ENCODE results near the gene ZBTB18.

Gene ZBTB18

DNA sequence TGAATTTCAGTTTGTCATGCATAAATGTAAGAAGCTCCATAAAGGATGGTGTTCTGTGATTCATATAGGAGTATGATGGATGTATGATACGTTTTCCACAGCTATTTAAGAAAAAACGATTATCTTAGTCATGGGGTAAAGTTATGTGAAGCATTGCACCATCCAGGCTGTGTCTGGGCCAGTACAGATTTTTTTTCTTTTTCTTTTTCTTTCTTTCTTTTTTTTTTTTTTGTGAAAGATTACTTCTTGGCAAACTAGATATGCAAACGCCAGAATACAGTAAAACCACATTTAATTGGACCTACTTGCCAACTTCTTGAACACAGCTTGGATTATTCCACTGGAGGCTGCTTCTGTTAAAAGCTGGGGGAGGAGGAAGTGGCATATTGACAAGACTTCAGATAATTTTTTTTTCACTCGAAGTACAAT, 14.9 kb downstream of the ZBTB18 start:
- POLR2A ChIA-PET, result interaction anchor here (0.6 to 0.9 kb wide), 2 partner anchors 8 to 11 kb away, joined by 4 to 5 read pairs; no protein-coding TSS in a partner anchor
- Histone ChIP-seq H3K27ac (ENCODE audit: insufficient read depth in 1 of 2, low read depth in 1 of 2, low read length in 2 of 2, poor library complexity in 1 of 2, severe bottlenecking in 2 of 2) (no peak overlapping the region), H3K27me3 (replicated peaks in 2 of 5; ENCODE audit: control insufficient read depth in 4 of 5, insufficient read depth in 5 of 5, low read length in 4 of 5) (no peaks in the 10 kb centered on the region), H3K4me3 (ENCODE audit: control insufficient read depth in 1 of 7, extremely low read depth in 1 of 7, insufficient read depth in 4 of 7, low read depth in 2 of 7, low read length in 6 of 7) (no peak overlapping the region), H3K9me3 (ENCODE audit: control extremely low read depth in 1 of 5, control insufficient read depth in 4 of 5, insufficient read depth in 2 of 5, low read depth in 1 of 5, low read length in 4 of 5) (no peaks in the 10 kb centered on the region), H3K4me1 (ENCODE audit: control extremely low read depth in 1 of 4, control insufficient read depth in 4 of 4, insufficient read depth in 4 of 4, low read length in 3 of 4) (peaks cover 0 to 5% (median 0%) of the 10 kb centered on the region in 4 experiments), H3K36me3 (ENCODE audit: control insufficient read depth in 4 of 4, insufficient read depth in 4 of 4, low read length in 3 of 4) (no peaks in the 10 kb centered on the region)
- 100% methylated on average over 1 of the region's 4 CpGs for WGBS (ENCODE audit: insufficient coverage)
- CTCF ChIA-PET, result interaction anchor here (1.0 to 2.0 kb wide), 5 partner anchors 11 to 23 kb away, joined by 3 to 8 read pairs (median 3); partner anchors contain the start of gene ZBTB18
- peak in 2 of 3 donors; percentile 33 to 46 for DNase-seq

GRCh38 chr1:244066954-244067716, 16.1 kb downstream of the ZBTB18 start:
- Histone ChIP-seq H3K4me3 (ENCODE audit: control insufficient read depth in 1 of 7, extremely low read depth in 1 of 7, insufficient read depth in 4 of 7, low read depth in 2 of 7, low read length in 6 of 7) (no peak overlapping the region), H3K9me3 (ENCODE audit: control extremely low read depth in 1 of 5, control insufficient read depth in 4 of 5, insufficient read depth in 2 of 5, low read depth in 1 of 5, low read length in 4 of 5) (no peaks in the 10 kb centered on the region), H3K27ac (ENCODE audit: insufficient read depth in 1 of 2, low read depth in 1 of 2, low read length in 2 of 2, poor library complexity in 1 of 2, severe bottlenecking in 2 of 2) (no peak overlapping the region), H3K4me1 (ENCODE audit: control extremely low read depth in 1 of 4, control insufficient read depth in 4 of 4, insufficient read depth in 4 of 4, low read length in 3 of 4) (peaks cover 0 to 5% (median 0%) of the 10 kb centered on the region in 4 experiments), H3K27me3 (replicated peaks in 2 of 5; ENCODE audit: control insufficient read depth in 4 of 5, insufficient read depth in 5 of 5, low read length in 4 of 5) (no peaks in the 10 kb centered on the region), H3K36me3 (ENCODE audit: control insufficient read depth in 4 of 4, insufficient read depth in 4 of 4, low read length in 3 of 4) (no peaks in the 10 kb centered on the region)
- ChIA-PET CTCF (interaction anchor here (0.6 to 1.2 kb wide), 2 partner anchors 12 to 151 kb away, joined by 3 read pairs; no protein-coding TSS in a partner anchor), POLR2A (no interaction called here)
- WGBS (ENCODE audit: insufficient coverage), result 94% methylated on average over 22 of the region's 26 CpGs
- DNase-seq, result no peak

GRCh38 chr1:244067893-244068292, 16.8 kb downstream of the ZBTB18 start:
- H3K4me3 ChIP-seq (ENCODE audit: control insufficient read depth in 1 of 7, extremely low read depth in 1 of 7, insufficient read depth in 4 of 7, low read depth in 2 of 7, low read length in 6 of 7), result no peak overlapping the region
- no CpG with 5 or more reads among the region's 4 CpGs for WGBS (ENCODE audit: insufficient coverage)
- CTCF ChIA-PET, result interaction anchor here (0.6 kb wide), 1 partner anchor 152 kb away, joined by 3 read pairs; no protein-coding TSS in a partner anchor

GRCh38 chr1:244068567-244068966, 17.5 kb downstream of the ZBTB18 start:
- DNase-seq, result no peak

More at GRCh38 chr1:244067893-244068292, 16.8 kb downstream of the ZBTB18 start:
- Histone ChIP-seq H3K4me1 (ENCODE audit: control extremely low read depth in 1 of 4, control insufficient read depth in 4 of 4, insufficient read depth in 4 of 4, low read length in 3 of 4) (peaks cover 0 to 5% (median 0%) of the 10 kb centered on the region in 4 experiments), H3K9me3 (ENCODE audit: control extremely low read depth in 1 of 5, control insufficient read depth in 4 of 5, insufficient read depth in 2 of 5, low read depth in 1 of 5, low read length in 4 of 5) (no peaks in the 10 kb centered on the region), H3K36me3 (ENCODE audit: control insufficient read depth in 4 of 4, insufficient read depth in 4 of 4, low read length in 3 of 4) (no peaks in the 10 kb centered on the region), H3K27me3 (replicated peaks in 2 of 5; ENCODE audit: control insufficient read depth in 4 of 5, insufficient read depth in 5 of 5, low read length in 4 of 5) (no peaks in the 10 kb centered on the region), H3K27ac (ENCODE audit: insufficient read depth in 1 of 2, low read depth in 1 of 2, low read length in 2 of 2, poor library complexity in 1 of 2, severe bottlenecking in 2 of 2) (no peak overlapping the region)
- no peak for DNase-seq
- POLR2A ChIA-PET, result no interaction called here

DNA sequence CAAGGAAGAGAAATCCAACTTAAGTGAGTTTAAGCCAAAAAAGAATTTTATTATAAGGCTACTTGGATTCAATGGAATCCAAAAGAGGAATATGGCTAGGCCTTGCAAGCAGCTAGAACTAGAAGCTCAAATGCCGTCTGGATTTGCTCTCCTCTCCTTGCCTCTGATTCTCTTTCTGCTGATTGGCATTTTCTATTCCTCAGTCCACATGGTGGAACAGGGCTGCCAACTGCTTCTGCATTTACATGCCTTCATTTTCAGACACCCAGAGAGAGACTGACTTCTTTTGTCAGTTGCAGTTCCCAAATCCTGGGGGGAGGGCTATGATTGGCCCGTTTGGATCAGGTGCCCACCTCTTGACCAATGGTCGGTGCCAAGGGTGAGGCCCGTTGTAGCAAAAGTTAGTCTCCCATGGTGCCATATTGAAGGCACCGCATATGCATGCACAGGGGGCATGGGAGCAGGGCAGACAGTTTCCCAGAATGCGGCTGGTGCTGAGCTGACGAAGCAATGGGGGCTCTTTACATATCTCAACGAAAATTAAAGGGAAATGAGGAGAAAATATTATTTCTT, 18.3 kb downstream of the ZBTB18 start:
- Histone ChIP-seq H3K9me3 (ENCODE audit: control extremely low read depth in 1 of 5, control insufficient read depth in 4 of 5, insufficient read depth in 2 of 5, low read depth in 1 of 5, low read length in 4 of 5) (no peaks in the 10 kb centered on the region), H3K27me3 (replicated peaks in 2 of 5; ENCODE audit: control insufficient read depth in 4 of 5, insufficient read depth in 5 of 5, low read length in 4 of 5) (peaks cover 0 to 2% (median 0%) of the 10 kb centered on the region in 5 experiments), H3K4me3 (ENCODE audit: control insufficient read depth in 1 of 7, extremely low read depth in 1 of 7, insufficient read depth in 4 of 7, low read depth in 2 of 7, low read length in 6 of 7) (no peak overlapping the region), H3K4me1 (ENCODE audit: control extremely low read depth in 1 of 4, control insufficient read depth in 4 of 4, insufficient read depth in 4 of 4, low read length in 3 of 4) (peaks cover 0 to 6% (median under 1%) of the 10 kb centered on the region in 4 experiments), H3K36me3 (ENCODE audit: control insufficient read depth in 4 of 4, insufficient read depth in 4 of 4, low read length in 3 of 4) (no peaks in the 10 kb centered on the region), H3K27ac (ENCODE audit: insufficient read depth in 1 of 2, low read depth in 1 of 2, low read length in 2 of 2, poor library complexity in 1 of 2, severe bottlenecking in 2 of 2) (no peak overlapping the region)
- 96% methylated on average over 6 of the region's 8 CpGs for WGBS (ENCODE audit: insufficient coverage)
- ChIA-PET CTCF (interaction anchor here (0.9 kb wide), 1 partner anchor 9 kb away, joined by 3 read pairs; no protein-coding TSS in a partner anchor), POLR2A (no interaction called here)
- DNase-seq, result no peak

More at GRCh38 chr1:244068567-244068966, 17.5 kb downstream of the ZBTB18 start:
- Histone ChIP-seq H3K36me3 (ENCODE audit: control insufficient read depth in 4 of 4, insufficient read depth in 4 of 4, low read length in 3 of 4) (no peaks in the 10 kb centered on the region), H3K27me3 (replicated peaks in 2 of 5; ENCODE audit: control insufficient read depth in 4 of 5, insufficient read depth in 5 of 5, low read length in 4 of 5) (no peaks in the 10 kb centered on the region), H3K27ac (ENCODE audit: insufficient read depth in 1 of 2, low read depth in 1 of 2, low read length in 2 of 2, poor library complexity in 1 of 2, severe bottlenecking in 2 of 2) (no peak overlapping the region), H3K4me3 (ENCODE audit: control insufficient read depth in 1 of 7, extremely low read depth in 1 of 7, insufficient read depth in 4 of 7, low read depth in 2 of 7, low read length in 6 of 7) (no peak overlapping the region), H3K9me3 (ENCODE audit: control extremely low read depth in 1 of 5, control insufficient read depth in 4 of 5, insufficient read depth in 2 of 5, low read depth in 1 of 5, low read length in 4 of 5) (no peaks in the 10 kb centered on the region), H3K4me1 (ENCODE audit: control extremely low read depth in 1 of 4, control insufficient read depth in 4 of 4, insufficient read depth in 4 of 4, low read length in 3 of 4) (peaks cover 0 to 5% (median 0%) of the 10 kb centered on the region in 4 experiments)
- ChIA-PET POLR2A (no interaction called here), CTCF (no interaction called here)
- WGBS (ENCODE audit: insufficient coverage), result 85% methylated on average over 4 of the region's 6 CpGs

- Histone ChIP-seq H3K4me3 (ENCODE audit: control insufficient read depth in 1 of 7, extremely low read depth in 1 of 7, insufficient read depth in 4 of 7, low read depth in 2 of 7, low read length in 6 of 7) (no peak overlapping the region), H3K36me3 (ENCODE audit: control insufficient read depth in 4 of 4, insufficient read depth in 4 of 4, low read length in 3 of 4) (no peaks in the 10 kb centered on the region), H3K9me3 (ENCODE audit: control extremely low read depth in 1 of 5, control insufficient read depth in 4 of 5, insufficient read depth in 2 of 5, low read depth in 1 of 5, low read length in 4 of 5) (no peaks in the 10 kb centered on the region), H3K27me3 (replicated peaks in 2 of 5; ENCODE audit: control insufficient read depth in 4 of 5, insufficient read depth in 5 of 5, low read length in 4 of 5) (peaks cover 0 to 4% (median 3%) of the 10 kb centered on the region in 5 experiments), H3K4me1 (ENCODE audit: control extremely low read depth in 1 of 4, control insufficient read depth in 4 of 4, insufficient read depth in 4 of 4, low read length in 3 of 4) (peaks cover 0 to 11% (median 10%) of the 10 kb centered on the region in 4 experiments), H3K27ac (ENCODE audit: insufficient read depth in 1 of 2, low read depth in 1 of 2, low read length in 2 of 2, poor library complexity in 1 of 2, severe bottlenecking in 2 of 2) (no peak overlapping the region)
- ChIA-PET POLR2A (interaction anchor here (0.6 kb wide), 1 partner anchor 9 kb away, joined by 5 read pairs; no protein-coding TSS in a partner anchor), CTCF (interaction anchor here (0.6 kb wide), 1 partner anchor 334 kb away, joined by 3 read pairs; no protein-coding TSS in a partner anchor)
- DNase-seq, result peak in 2 of 3 donors; percentile 26 to 45
- 54% methylated on average over 15 of the region's 19 CpGs for WGBS (ENCODE audit: insufficient coverage)
Observed at GRCh38 chr1:244074559-244075171, 23.6 kb downstream of the ZBTB18 start.

Measured in common myeloid progenitor, CD34-positive (primary cell).